Activated CD8-positive, alpha-beta T cell treated with anti-CD3 and anti-CD28 coated beads for 36 hours (primary cell): ENCODE data around the gene ATP8B4. TPM values are rescaled to one million over a fixed set of nuclear protein-coding genes. Genes with fewer than 3 reads are reported as not detected.

Experiments used
- ATAC-seq: fragments of 200-7000 bp; cut with Tn5 transposase; one replicate; pipeline ENCODE4 v1.10.0; 2021; ENCODE audit warnings: mild to moderate bottlenecking, moderate library complexity
- CTCF ChIA-PET: fragments of 350-600 bp; sonication (Branson Sonifier 250); formaldehyde crosslinking; loops from one replicate; lab custom pipeline; 2021; ENCODE audit warnings: antibody characterized with exemption; lab: Charles Lee
- POLR2A ChIA-PET: fragments of 350-600 bp; sonication (Branson Sonifier 250); formaldehyde crosslinking; loops from one replicate; lab custom pipeline; 2021; ENCODE audit warnings: antibody characterized with exemption; lab: Charles Lee
- DNase-seq: peaks from one replicate; pipeline ENCODE4 v3.0.0-alpha.2; 2020
- H3K27ac Mint-ChIP-seq: one replicate; pipeline ENCODE4 v1.8.0; 2021; ENCODE audit warnings: mild to moderate bottlenecking, mixed read lengths
- H3K27me3 Mint-ChIP-seq: one replicate; pipeline ENCODE4 v1.8.0; 2021; ENCODE audit warnings: mixed read lengths
- H3K36me3 Mint-ChIP-seq: one replicate; pipeline ENCODE4 v1.8.0; 2021; ENCODE audit warnings: low read depth, mixed read lengths
- H3K4me1 Mint-ChIP-seq: one replicate; pipeline ENCODE4 v1.8.0; 2021; ENCODE audit warnings: low read depth, mixed read lengths
- H3K4me3 Mint-ChIP-seq: one replicate; pipeline ENCODE4 v1.8.0; 2021; ENCODE audit warnings: mild to moderate bottlenecking, moderate library complexity, mixed read lengths
- H3K9me3 Mint-ChIP-seq: one replicate; pipeline ENCODE4 v1.8.0; 2021; ENCODE audit warnings: mixed read lengths
- intact Hi-C: fragments of 100-400 bp; cut with micrococcal nuclease; formaldehyde crosslinking; loops from one replicate; pipeline ENCODE4 v1.10.0; 2022
- total RNA-seq, 2 experiments: library from RNA; stranded (reverse); gene quantifications; one replicate each; pipeline ENCODE4 v1.2.3, GENCODE V29; 2021
- TF ChIP-seq, protein P1 (sequence below): fragments of 200-600 bp; IDR thresholded peaks from one replicate; pipeline ENCODE4 v1.8.0; 2022; ENCODE audit warnings: antibody characterized with exemption, mild to moderate bottlenecking

Gene ATP8B4
- total RNA-seq, 2 experiments from 2014 or later: 4.6 to 5.8 TPM

DNA sequence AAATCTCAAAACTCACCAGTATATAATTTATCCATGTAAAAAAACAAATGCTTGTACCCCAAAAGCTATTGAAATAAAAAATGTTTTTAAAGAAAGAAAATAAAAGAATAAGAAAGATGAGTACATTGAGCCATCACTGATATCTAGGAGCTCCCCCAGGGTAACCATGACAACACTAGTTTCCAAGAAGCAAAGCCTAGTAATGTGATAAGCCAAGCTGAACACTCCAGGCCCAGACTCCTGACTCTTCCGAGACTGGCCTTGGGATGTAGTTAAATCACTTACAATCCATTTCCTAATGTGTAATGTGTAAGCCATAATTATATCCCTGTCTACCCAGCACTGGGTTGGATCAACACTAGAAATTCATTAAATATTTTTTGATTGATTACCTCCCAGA, 21.1 kb upstream of the ATP8B4 start:
- intact Hi-C loops: no loop called here
- Mint-ChIP-seq H3K36me3 (peaks cover 7% of the 10 kb centered on the region), H3K27me3 (no peaks in the 10 kb centered on the region), H3K27ac (no peak overlapping the region), H3K9me3 (peaks cover 3% of the 10 kb centered on the region), H3K4me3 (no peak overlapping the region), H3K4me1 (peaks cover 37% of the 10 kb centered on the region)
- TF ChIP-seq, protein P1, sequence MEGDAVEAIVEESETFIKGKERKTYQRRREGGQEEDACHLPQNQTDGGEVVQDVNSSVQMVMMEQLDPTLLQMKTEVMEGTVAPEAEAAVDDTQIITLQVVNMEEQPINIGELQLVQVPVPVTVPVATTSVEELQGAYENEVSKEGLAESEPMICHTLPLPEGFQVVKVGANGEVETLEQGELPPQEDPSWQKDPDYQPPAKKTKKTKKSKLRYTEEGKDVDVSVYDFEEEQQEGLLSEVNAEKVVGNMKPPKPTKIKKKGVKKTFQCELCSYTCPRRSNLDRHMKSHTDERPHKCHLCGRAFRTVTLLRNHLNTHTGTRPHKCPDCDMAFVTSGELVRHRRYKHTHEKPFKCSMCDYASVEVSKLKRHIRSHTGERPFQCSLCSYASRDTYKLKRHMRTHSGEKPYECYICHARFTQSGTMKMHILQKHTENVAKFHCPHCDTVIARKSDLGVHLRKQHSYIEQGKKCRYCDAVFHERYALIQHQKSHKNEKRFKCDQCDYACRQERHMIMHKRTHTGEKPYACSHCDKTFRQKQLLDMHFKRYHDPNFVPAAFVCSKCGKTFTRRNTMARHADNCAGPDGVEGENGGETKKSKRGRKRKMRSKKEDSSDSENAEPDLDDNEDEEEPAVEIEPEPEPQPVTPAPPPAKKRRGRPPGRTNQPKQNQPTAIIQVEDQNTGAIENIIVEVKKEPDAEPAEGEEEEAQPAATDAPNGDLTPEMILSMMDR: no peak
- ATAC-seq: no peak
- CTCF ChIA-PET: interaction anchor here (1.2 kb wide), 1 partner anchor 12 kb away, joined by 4 read pairs; no protein-coding TSS in a partner anchor
- no peak for DNase-seq
- POLR2A ChIA-PET: no interaction called here

DNA sequence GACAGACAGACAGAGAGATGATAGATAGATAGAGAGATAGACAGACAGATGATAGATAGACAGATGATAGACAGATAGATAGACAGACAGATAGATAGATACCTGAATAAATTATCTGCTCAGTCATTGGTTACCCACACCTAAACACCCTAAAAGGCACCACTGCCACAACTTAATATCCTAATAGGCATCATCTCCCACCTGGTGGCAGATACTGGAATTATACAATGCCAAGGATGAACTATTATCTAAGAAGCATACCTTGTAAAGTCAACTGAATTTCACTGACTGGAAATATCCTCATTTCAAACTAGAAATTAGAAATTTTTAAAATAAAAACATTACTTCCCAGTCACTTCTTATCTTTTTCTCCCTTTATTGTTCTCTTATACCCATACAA, 19.4 kb upstream of the ATP8B4 start:
- Mint-ChIP-seq H3K27ac (peak overlapping the region; percentile 92), H3K4me3 (no peak overlapping the region), H3K27me3 (no peaks in the 10 kb centered on the region), H3K4me1 (peaks cover 43% of the 10 kb centered on the region), H3K36me3 (peaks cover 9% of the 10 kb centered on the region), H3K9me3 (peaks cover 3% of the 10 kb centered on the region)
- CTCF ChIA-PET: interaction anchor here (1.2 kb wide), 1 partner anchor 12 kb away, joined by 3 read pairs; no protein-coding TSS in a partner anchor
- intact Hi-C loops: no loop called here
- POLR2A ChIA-PET: no interaction called here
- DNase-seq: no peak
- ATAC-seq: no peak
- TF ChIP-seq, protein P1: no peak

DNA sequence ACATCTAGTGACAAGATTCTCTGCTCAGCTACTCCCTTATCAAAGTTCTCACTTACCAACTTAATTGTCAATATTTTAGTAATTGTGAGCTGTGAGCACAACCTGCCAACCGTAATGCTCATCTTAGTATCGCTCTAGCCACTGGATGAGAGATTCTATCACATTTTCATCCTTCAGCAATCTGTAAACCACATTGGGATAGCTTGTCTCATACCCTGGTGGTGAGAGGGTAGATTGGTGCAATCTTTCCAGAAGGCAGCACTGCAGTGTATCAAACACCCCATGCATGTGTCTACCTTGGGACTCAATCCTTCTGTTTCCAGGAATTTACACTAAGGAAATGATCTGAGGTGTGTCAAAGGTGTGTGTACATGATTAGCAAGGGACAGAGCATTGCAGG, 18.9 kb upstream of the ATP8B4 start:
- no peaks in the 10 kb centered on the region for H3K27me3 Mint-ChIP-seq
- POLR2A ChIA-PET: interaction anchor here (1.9 kb wide), 1 partner anchor 216 kb away, joined by 9 read pairs; no protein-coding TSS in a partner anchor
- CTCF ChIA-PET: interaction anchor here (0.5 to 1.7 kb wide), 5 partner anchors 10 to 847 kb away, joined by 3 to 5 read pairs (median 3); no protein-coding TSS in a partner anchor
- H3K4me3 Mint-ChIP-seq: no peak overlapping the region
- DNase-seq (no peak), ATAC-seq (no peak)
- peaks cover 9% of the 10 kb centered on the region for H3K36me3 Mint-ChIP-seq
- TF ChIP-seq, protein P1: no peak
- peaks cover 3% of the 10 kb centered on the region for H3K9me3 Mint-ChIP-seq
- intact Hi-C loops: no loop called here
- H3K27ac Mint-ChIP-seq: peak overlapping the region; percentile 92
- H3K4me1 Mint-ChIP-seq: peaks cover 43% of the 10 kb centered on the region

DNA sequence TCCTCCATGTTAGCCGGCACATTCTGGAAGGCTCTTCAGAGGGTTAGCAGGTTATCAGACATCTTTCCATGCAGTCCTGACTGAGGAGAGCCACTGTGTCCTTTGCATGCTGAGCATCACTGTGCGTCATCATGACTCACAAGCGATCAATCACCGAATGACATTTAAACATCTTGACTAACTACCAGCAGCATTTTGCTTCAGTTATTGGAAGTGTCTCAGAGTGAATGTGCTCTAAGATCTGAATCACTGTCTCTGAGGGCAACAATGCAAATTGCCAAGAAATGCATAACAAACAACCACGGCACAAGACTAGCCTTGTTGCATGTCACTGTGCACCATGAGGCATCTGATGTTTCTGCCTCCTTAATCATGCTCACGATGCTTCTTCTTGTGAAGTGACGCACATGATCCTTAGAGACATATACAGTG, 18.3 kb upstream of the ATP8B4 start:
- Mint-ChIP-seq H3K4me1 (peaks cover 43% of the 10 kb centered on the region), H3K4me3 (peak overlapping the region; percentile 54), H3K9me3 (peaks cover 5% of the 10 kb centered on the region), H3K27ac (peak overlapping the region; percentile 92), H3K27me3 (peaks cover 2% of the 10 kb centered on the region), H3K36me3 (peaks cover 13% of the 10 kb centered on the region)
- CTCF ChIA-PET: interaction anchor here (0.5 to 1.7 kb wide), 5 partner anchors 9 to 847 kb away, joined by 3 to 5 read pairs (median 3); no protein-coding TSS in a partner anchor
- DNase-seq (peak; percentile 77), ATAC-seq (peak; percentile 72)
- intact Hi-C loops: no loop called here
- TF ChIP-seq, protein P1: no peak
- POLR2A ChIA-PET: interaction anchor here (1.1 to 1.9 kb wide), 2 partner anchors 44 to 216 kb away, joined by 4 to 9 read pairs; no protein-coding TSS in a partner anchor

DNA sequence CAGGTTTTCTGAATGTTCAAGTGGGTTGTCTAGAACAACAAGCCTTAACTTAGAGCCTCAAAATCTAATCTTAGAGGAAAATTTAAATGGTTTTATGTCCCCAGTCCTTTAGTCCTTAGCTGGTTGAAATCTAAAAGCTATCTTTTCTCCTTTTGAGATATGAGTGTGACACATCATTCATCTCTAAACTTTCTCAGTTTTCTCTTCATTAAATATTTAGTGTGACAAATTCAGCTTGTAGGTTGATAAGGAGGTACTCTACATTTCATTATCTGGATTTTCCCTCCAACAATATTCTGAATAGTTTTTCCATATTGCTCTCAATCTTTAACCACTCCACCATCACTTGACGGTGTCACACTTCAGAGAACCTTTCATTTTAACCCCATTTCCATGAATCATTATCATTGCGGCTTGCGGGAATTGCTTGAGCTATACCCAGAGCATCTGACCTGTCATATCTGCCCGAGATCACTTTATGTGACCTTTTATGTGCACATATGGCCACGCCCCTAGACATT, 16.1 kb upstream of the ATP8B4 start:
- intact Hi-C loops: no loop called here
- TF ChIP-seq, protein P1: no peak
- H3K4me1 Mint-ChIP-seq: peaks cover 45% of the 10 kb centered on the region
- CTCF ChIA-PET: interaction anchor here (1.0 to 1.7 kb wide), 5 partner anchors 10 to 181 kb away, joined by 3 to 6 read pairs (median 4); partner anchors contain the start of genes ATP8B4 and SLC27A2
- peaks cover 5% of the 10 kb centered on the region for H3K9me3 Mint-ChIP-seq
- ATAC-seq: peak; percentile 73
- peak; percentile 76 for DNase-seq
- POLR2A ChIA-PET: interaction anchor here (1.1 to 1.3 kb wide), 2 partner anchors 15 to 63 kb away, joined by 3 read pairs; no protein-coding TSS in a partner anchor
- peak overlapping the region; percentile 94 for H3K27ac Mint-ChIP-seq
- peak overlapping the region; percentile 24 for H3K4me3 Mint-ChIP-seq
- H3K27me3 Mint-ChIP-seq: peaks cover 2% of the 10 kb centered on the region
- peaks cover 15% of the 10 kb centered on the region for H3K36me3 Mint-ChIP-seq
